Smooth muscle cell (in vitro differentiated cells): ENCODE results near the gene PRDX5. TPM values are rescaled to one million over a fixed set of nuclear protein-coding genes. Genes with fewer than 3 reads are reported as not detected.
A peak's percentile ranks its signal among the peaks of the same experiment; 100 is the strongest.

Experiments
- DNase-seq: peaks from one replicate; lab custom pipeline; 2025; ENCODE audit not compliant: unreplicated experiment; lab: John Stamatoyannopoulos, UW
- H2AFZ ChIP-seq: fragments of 200-600 bp; sonication (generic); 2 replicates; pipeline ENCODE4 v1.6.0; 2016; ENCODE audit warnings: antibody characterized with exemption, low read depth, mild to moderate bottlenecking
- H3F3A ChIP-seq: fragments of 200-600 bp; sonication (generic); 2 replicates; pipeline ENCODE4 v1.6.0; 2017; ENCODE audit warnings: antibody characterized with exemption, low read depth
- H3K27ac ChIP-seq: fragments of 200-600 bp; sonication (generic); 2 replicates; pipeline ENCODE4 v1.5.1; 2016; ENCODE audit warnings: low read depth, mild to moderate bottlenecking
- H3K27me3 ChIP-seq: fragments of 200-600 bp; sonication (generic); 2 replicates; pipeline ENCODE4 v1.6.1; 2016; ENCODE audit warnings: low read depth, mild to moderate bottlenecking
- H3K36me3 ChIP-seq: fragments of 200-600 bp; sonication (generic); 2 replicates; pipeline ENCODE4 v1.5.1; 2016; ENCODE audit warnings: low read depth
- H3K4me1 ChIP-seq: fragments of 200-600 bp; sonication (generic); 2 replicates; pipeline ENCODE4 v1.5.1; 2016; ENCODE audit warnings: low read depth
- H3K4me2 ChIP-seq: fragments of 200-600 bp; sonication (generic); 2 replicates; pipeline ENCODE4 v1.6.0; 2016; ENCODE audit warnings: mild to moderate bottlenecking
- H3K4me3 ChIP-seq: fragments of 200-600 bp; sonication (generic); 2 replicates; pipeline ENCODE4 v1.5.1; 2016; ENCODE audit warnings: mild to moderate bottlenecking
- H3K79me2 ChIP-seq: fragments of 200-600 bp; sonication (generic); 2 replicates; pipeline ENCODE4 v1.6.0; 2016; ENCODE audit warnings: low read depth, mild to moderate bottlenecking
- H3K9ac ChIP-seq: fragments of 200-600 bp; sonication (generic); 2 replicates; pipeline ENCODE4 v1.6.0; 2016; ENCODE audit warnings: low read depth
- H3K9me3 ChIP-seq: fragments of 200-600 bp; sonication (generic); replicated peaks from 2 replicates; pipeline ENCODE4 v1.5.1; 2016; ENCODE audit warnings: low read depth
- H4K20me1 ChIP-seq: fragments of 200-600 bp; sonication (generic); 2 replicates; pipeline ENCODE4 v1.6.0; 2016; ENCODE audit warnings: low read depth
- WGBS: methylation state at CpG from one replicate; pipeline ENCODE4 v1.1.7; 2016; ENCODE audit warnings: low lambda C conversion rate; 5-methylcytosine and 5-hydroxymethylcytosine counted together
- polyA plus RNA-seq: library from polyadenylated mRNA; unstranded; fragments of >200 nt; fragmentation: Nextera tagmentation; extraction: Ambion mirVana; gene quantifications from 2 replicates; pipeline ENCODE4 v1.2.1, GENCODE V29; 2016
- total RNA-seq: library from RNA; depleted of rRNA; stranded (reverse); fragments of >200 nt; gene quantifications from 2 replicates; pipeline ENCODE4 v1.2.3, GENCODE V29; 2014
- TF ChIP-seq, protein P1 (sequence below): fragments of 200-600 bp; sonication (generic); IDR thresholded peaks from 2 replicates; pipeline ENCODE4 v1.5.1; 2017; ENCODE audit warnings: borderline replicate concordance, mild to moderate bottlenecking, antibody characterized with exemption; ENCODE audit not compliant: insufficient read depth, poor library complexity, severe bottlenecking

Gene PRDX5
- total and polyA plus RNA-seq, 2 experiments from 2014 or later = 169 to 474 TPM

DNA sequence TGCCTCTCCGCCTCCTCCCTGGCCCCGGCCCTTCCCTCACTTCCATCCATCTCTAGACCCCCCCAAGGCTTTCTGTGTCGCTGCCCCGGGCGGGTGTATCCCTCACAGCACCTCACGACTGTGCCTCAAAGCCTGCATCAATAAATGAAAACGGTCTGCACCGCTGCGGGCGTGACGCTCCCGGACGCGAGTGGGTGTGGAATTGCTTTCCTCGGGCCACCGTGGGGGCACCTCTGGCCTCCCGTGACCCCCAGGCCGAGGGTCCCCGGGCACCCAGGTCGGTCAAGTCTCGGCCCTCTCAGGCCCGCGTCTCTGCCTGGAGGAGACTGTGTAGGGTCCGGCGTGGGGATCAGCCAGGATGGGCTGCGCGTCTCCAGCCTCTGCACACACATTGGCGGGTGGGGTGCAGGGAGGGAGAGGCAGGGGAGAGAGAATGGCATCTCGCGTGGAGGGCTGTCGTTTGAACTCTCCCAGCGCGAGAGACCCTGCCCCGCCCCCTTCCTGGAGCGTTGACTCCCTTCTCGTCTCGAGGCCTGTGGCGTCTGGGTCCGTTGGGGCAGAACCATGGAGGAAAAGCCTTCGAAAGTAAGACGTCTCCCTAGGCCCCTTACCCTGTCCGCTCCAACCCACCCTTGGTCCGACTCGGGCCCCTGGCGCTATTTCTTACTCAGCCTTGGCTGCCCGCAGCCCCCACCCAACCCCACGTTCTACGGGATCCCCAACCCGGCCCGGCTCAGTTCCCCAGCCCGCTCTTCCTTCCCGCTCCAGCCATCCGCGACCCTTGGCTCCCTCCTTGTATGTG is 17.9 kb upstream of the PRDX5 start, which contains the start of gene CATSPERZ:
TSS of gene CATSPERZ (plus strand) at position 512 of the 802 bp plus-strand sequence. CDS start at position 565, 53 bp downstream.
- Histone ChIP-seq H3K9ac (no peak within 1 kb of the TSS), H3K79me2 (no peaks in the 10 kb centered on the region), H3F3A (no peaks in the 10 kb centered on the region), H3K36me3 (no peaks in the 10 kb centered on the region), H3K4me3 (peak within 1 kb of the TSS; percentile 40), H3K27me3 (peaks cover 59% of the 10 kb centered on the region), H3K9me3 (no peaks in the 10 kb centered on the region), H4K20me1 (no peaks in the 10 kb centered on the region), H3K27ac (no peak within 1 kb of the TSS), H3K4me2 (peak within 1 kb of the TSS; percentile 77), H3K4me1 (peaks cover 12% of the 10 kb centered on the region), H2AFZ (no peak within 1 kb of the TSS)
- DNase-seq = no peak
- 19% methylated on average over 41 of the region's 54 CpGs for WGBS
- TF ChIP-seq, protein P1, sequence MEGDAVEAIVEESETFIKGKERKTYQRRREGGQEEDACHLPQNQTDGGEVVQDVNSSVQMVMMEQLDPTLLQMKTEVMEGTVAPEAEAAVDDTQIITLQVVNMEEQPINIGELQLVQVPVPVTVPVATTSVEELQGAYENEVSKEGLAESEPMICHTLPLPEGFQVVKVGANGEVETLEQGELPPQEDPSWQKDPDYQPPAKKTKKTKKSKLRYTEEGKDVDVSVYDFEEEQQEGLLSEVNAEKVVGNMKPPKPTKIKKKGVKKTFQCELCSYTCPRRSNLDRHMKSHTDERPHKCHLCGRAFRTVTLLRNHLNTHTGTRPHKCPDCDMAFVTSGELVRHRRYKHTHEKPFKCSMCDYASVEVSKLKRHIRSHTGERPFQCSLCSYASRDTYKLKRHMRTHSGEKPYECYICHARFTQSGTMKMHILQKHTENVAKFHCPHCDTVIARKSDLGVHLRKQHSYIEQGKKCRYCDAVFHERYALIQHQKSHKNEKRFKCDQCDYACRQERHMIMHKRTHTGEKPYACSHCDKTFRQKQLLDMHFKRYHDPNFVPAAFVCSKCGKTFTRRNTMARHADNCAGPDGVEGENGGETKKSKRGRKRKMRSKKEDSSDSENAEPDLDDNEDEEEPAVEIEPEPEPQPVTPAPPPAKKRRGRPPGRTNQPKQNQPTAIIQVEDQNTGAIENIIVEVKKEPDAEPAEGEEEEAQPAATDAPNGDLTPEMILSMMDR = no peak

DNA sequence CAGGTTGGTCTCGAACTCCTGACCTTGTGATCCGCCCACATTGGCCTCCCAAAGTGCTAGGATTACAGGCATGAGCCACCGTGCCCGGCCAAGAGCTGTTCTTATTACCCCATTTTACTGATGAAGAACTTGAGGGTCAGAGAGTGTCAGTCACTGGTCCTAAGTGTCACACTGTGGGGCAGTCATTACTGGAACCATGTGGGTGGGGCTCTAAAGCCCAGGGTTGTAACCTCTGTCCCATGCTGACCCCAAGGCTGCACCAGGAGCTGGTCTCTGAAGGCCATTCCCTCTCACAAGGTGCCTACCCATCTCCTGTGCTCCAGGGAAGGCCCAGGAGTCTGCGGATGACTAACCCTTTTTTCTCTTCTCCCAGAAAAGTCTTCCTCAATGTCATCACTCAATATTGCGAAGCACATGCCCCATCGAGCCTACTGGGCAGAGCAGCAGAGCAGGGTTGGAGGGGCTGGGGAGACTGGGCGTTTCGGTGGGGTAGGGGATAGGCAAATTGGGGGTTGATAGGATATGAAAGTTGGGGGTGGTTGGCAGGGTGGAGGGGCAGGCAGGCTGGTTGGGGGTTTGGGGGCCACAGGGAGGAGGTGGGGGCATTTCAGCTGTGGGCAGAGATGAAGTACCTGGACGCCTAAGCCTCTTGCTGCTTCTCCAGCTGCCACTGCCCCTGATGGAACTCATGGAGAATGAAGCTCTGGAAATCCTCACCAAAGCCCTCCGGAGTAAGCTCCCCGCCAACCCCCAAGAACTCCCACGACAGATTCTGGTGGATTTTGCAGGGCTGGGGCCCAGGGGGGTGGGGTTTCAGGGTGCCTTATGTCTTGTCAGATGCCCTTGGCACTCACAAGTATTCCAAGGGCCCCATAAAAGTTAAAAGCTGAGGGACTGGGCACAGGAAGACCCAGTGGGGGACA is 14.6 kb upstream of the PRDX5 start:
- no peak for DNase-seq
- TF ChIP-seq, protein P1 = no peak
- Histone ChIP-seq H3K9me3 (no peaks in the 10 kb centered on the region), H3K36me3 (no peaks in the 10 kb centered on the region), H3K4me3 (no peak overlapping the region), H3F3A (no peaks in the 10 kb centered on the region), H3K27me3 (peaks cover 26% of the 10 kb centered on the region), H2AFZ (no peak overlapping the region), H4K20me1 (peaks cover 7% of the 10 kb centered on the region), H3K9ac (no peak overlapping the region), H3K27ac (no peak overlapping the region), H3K79me2 (peaks cover 23% of the 10 kb centered on the region), H3K4me1 (peaks cover 18% of the 10 kb centered on the region), H3K4me2 (no peak overlapping the region)
- WGBS = 89% methylated on average over 12 of the region's 13 CpGs

DNA sequence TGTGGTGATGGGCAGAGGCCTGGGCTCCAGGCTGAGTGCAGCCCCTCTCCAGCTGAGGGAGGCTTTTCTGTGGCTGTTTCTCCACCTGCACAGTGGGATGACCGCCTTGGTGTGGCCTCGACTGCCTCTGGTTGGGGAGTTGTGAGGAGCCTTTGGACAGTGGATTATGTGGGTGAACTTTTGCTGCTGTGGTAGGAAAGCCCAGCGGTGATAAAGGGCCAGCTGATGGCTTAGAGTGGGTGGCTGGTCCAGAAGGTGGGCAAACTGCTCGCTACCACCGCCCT is 13.9 kb upstream of the PRDX5 start:
- 56% methylated on average over 5 of the region's 5 CpGs for WGBS
- Histone ChIP-seq H3K79me2 (peaks cover 25% of the 10 kb centered on the region), H3K36me3 (no peaks in the 10 kb centered on the region), H3K9me3 (no peaks in the 10 kb centered on the region), H3K27ac (peak overlapping the region; percentile 83), H3K27me3 (peaks cover 20% of the 10 kb centered on the region), H3K4me1 (peaks cover 18% of the 10 kb centered on the region), H4K20me1 (peaks cover 7% of the 10 kb centered on the region), H2AFZ (no peak overlapping the region), H3K4me2 (peak overlapping the region; percentile 79), H3K4me3 (peak overlapping the region; percentile 49), H3K9ac (no peak overlapping the region), H3F3A (no peaks in the 10 kb centered on the region)
- no peak for DNase-seq
- TF ChIP-seq, protein P1 = no peak
